Nephron (organoid): ENCODE measurements around the gene CCDC51.
"Not testable (repeated sequence)": the region's sequence is repeated elsewhere in the genome, so short reads cannot be mapped to it uniquely, and the experiment has no call there.

Experiments used
- H3K27ac Mint-ChIP-seq, 3 experiments: 2 replicates each; pipeline ENCODE4 v1.8.0; 2020; ENCODE audit warnings: mixed read lengths in 3 of 3, mild to moderate bottlenecking in 2 of 3, moderate library complexity in 1 of 3
- H3K27me3 Mint-ChIP-seq: 2 replicates; pipeline ENCODE4 v1.8.0; 2021; ENCODE audit warnings: low read depth, mild to moderate bottlenecking, moderate library complexity, mixed read lengths
- H3K36me3 Mint-ChIP-seq: 2 replicates; pipeline ENCODE4 v1.8.0; 2020; ENCODE audit warnings: low read depth, mixed read lengths
- H3K4me1 Mint-ChIP-seq: 2 replicates; pipeline ENCODE4 v1.8.0; 2020; ENCODE audit warnings: mixed read lengths
- H3K4me3 Mint-ChIP-seq, 3 experiments: 2 replicates each; pipeline ENCODE4 v1.8.0; 2020; ENCODE audit warnings: mild to moderate bottlenecking in 3 of 3, mixed read lengths in 3 of 3, moderate library complexity in 2 of 3
- H3K9me3 Mint-ChIP-seq: 2 replicates; pipeline ENCODE4 v1.8.0; 2020; ENCODE audit warnings: mixed read lengths
- CTCF ChIP-seq, 3 experiments: fragments of 200-600 bp; sonication (generic); IDR thresholded peaks; one replicate each; pipeline ENCODE4 v1.5.0; 2021; ENCODE audit warnings: antibody characterized with exemption in 3 of 3; ENCODE audit not compliant: unreplicated experiment in 3 of 3

The CCDC51 gene

GRCh38 chr3:48439820-48440589 is at the start of gene CCDC51, which contains the start of gene TMA7:
Gene CCDC51, minus strand, starts transcription at chr3:48440119. Its CDS starts 4,991 bp downstream, at chr3:48435128.
Gene TMA7, plus strand, starts transcription at chr3:48440257. Its CDS starts 40 bp downstream, at chr3:48440297.
- peaks cover 15% of the 10 kb centered on the region for H3K4me1 Mint-ChIP-seq
- H3K4me3 Mint-ChIP-seq: peak within 1 kb of the TSS; percentile 89 to 92 (median 91)
- H3K27ac Mint-ChIP-seq: peak within 1 kb of the TSS; percentile 80 to 97 (median 94)
- TF ChIP-seq CTCF (IDR thresholded peaks at IDR 0.05; ENCODE audit: unreplicated experiment in 3 of 3): no peak
- peaks cover 15% of the 10 kb centered on the region for H3K36me3 Mint-ChIP-seq
- no peaks in the 10 kb centered on the region for H3K27me3 Mint-ChIP-seq
- no peaks in the 10 kb centered on the region for H3K9me3 Mint-ChIP-seq

GRCh38 chr3:48486952-48487351 is 47.0 kb upstream of the CCDC51 start:
- Mint-ChIP-seq H3K27ac (no peak overlapping the region), H3K36me3 (no peaks in the 10 kb centered on the region), H3K9me3 (no peaks in the 10 kb centered on the region), H3K27me3 (no peaks in the 10 kb centered on the region), H3K4me1 (no peaks in the 10 kb centered on the region), H3K4me3 (no peak overlapping the region)
- TF ChIP-seq CTCF (IDR thresholded peaks at IDR 0.05; ENCODE audit: unreplicated experiment in 3 of 3): no peak

- not testable (repeated sequence) for H3K9me3 Mint-ChIP-seq, H3K4me1 Mint-ChIP-seq, H3K4me3 Mint-ChIP-seq, H3K36me3 Mint-ChIP-seq, H3K27ac Mint-ChIP-seq, H3K27me3 Mint-ChIP-seq
Measured at GRCh38 chr3:48482822-48483221, 42.9 kb upstream of the CCDC51 start.

- not testable (repeated sequence) for H3K27ac Mint-ChIP-seq, H3K36me3 Mint-ChIP-seq
Measured at GRCh38 chr3:48480891-48481290, 41.0 kb upstream of the CCDC51 start.

GRCh38 chr3:48478626-48479555 is 39.0 kb upstream of the CCDC51 start:
- Mint-ChIP-seq H3K4me3 (no peak overlapping the region), H3K36me3 (peaks cover 4% of the 10 kb centered on the region), H3K27me3 (no peaks in the 10 kb centered on the region), H3K4me1 (peaks cover 5% of the 10 kb centered on the region), H3K9me3 (no peaks in the 10 kb centered on the region), H3K27ac (no peak overlapping the region)
- no peak for TF ChIP-seq CTCF (IDR thresholded peaks at IDR 0.05; ENCODE audit: unreplicated experiment in 3 of 3)

More at GRCh38 chr3:48480891-48481290, 41.0 kb upstream of the CCDC51 start:
- not testable (repeated sequence) for H3K4me1 Mint-ChIP-seq, H3K27me3 Mint-ChIP-seq, H3K4me3 Mint-ChIP-seq, H3K9me3 Mint-ChIP-seq

- Mint-ChIP-seq H3K27me3 (no peaks in the 10 kb centered on the region), H3K4me1 (peaks cover 12% of the 10 kb centered on the region), H3K9me3 (no peaks in the 10 kb centered on the region), H3K36me3 (peaks cover 4% of the 10 kb centered on the region), H3K27ac (peak overlapping the region in 1 of 3 experiments; percentile 18), H3K4me3 (no peak overlapping the region)
- TF ChIP-seq CTCF (IDR thresholded peaks at IDR 0.05; ENCODE audit: unreplicated experiment in 3 of 3): no peak
Measured at GRCh38 chr3:48477959-48478520, 38.1 kb upstream of the CCDC51 start.
